ENCODE measurements around the gene DLK2. TPM values are rescaled to one million over a fixed set of nuclear protein-coding genes. Genes with fewer than 3 reads are reported as not detected.

DLK2 gene
- total RNA-seq: not detected

GRCh38 chr6:43455531-43456428 lies at the start of gene DLK2:
TSS of gene DLK2 (minus strand) at chr6:43455548. CDS start at chr6:43454825, 723 bp downstream.
- Histone ChIP-seq H3K27me3 (peaks cover 0 to 5% of the 10 kb centered on the region in 2 donors), H3K27ac (no peak within 1 kb of the TSS), H3K36me3 (replicated peaks in 1 of 2; ENCODE audit: insufficient read depth in 1 of 2, low read depth in 2 of 2) (no peaks in the 10 kb centered on the region), H3K9me3 (no peaks in the 10 kb centered on the region), H3K4me1 (peaks cover 18% of the 10 kb centered on the region), H3K4me3 (peak within 1 kb of the TSS; percentile 38 to 39)
- TF ChIP-seq, protein P1, sequence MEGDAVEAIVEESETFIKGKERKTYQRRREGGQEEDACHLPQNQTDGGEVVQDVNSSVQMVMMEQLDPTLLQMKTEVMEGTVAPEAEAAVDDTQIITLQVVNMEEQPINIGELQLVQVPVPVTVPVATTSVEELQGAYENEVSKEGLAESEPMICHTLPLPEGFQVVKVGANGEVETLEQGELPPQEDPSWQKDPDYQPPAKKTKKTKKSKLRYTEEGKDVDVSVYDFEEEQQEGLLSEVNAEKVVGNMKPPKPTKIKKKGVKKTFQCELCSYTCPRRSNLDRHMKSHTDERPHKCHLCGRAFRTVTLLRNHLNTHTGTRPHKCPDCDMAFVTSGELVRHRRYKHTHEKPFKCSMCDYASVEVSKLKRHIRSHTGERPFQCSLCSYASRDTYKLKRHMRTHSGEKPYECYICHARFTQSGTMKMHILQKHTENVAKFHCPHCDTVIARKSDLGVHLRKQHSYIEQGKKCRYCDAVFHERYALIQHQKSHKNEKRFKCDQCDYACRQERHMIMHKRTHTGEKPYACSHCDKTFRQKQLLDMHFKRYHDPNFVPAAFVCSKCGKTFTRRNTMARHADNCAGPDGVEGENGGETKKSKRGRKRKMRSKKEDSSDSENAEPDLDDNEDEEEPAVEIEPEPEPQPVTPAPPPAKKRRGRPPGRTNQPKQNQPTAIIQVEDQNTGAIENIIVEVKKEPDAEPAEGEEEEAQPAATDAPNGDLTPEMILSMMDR (IDR thresholded peaks at IDR 0.05): no peak
- no peak for TF ChIP-seq POLR2A (IDR thresholded peaks at IDR 0.05)
- ATAC-seq (peak; percentile 1), DNase-seq (peak in 2 of 4 donors; percentile 19 to 21)
- 4 to 7% methylated on average over 26 to 33 of the region's 55 CpGs for whole genome bisulfite sequencing, 2 donors
- intact Hi-C loops (cut with DNase I): no loop called here

DNA sequence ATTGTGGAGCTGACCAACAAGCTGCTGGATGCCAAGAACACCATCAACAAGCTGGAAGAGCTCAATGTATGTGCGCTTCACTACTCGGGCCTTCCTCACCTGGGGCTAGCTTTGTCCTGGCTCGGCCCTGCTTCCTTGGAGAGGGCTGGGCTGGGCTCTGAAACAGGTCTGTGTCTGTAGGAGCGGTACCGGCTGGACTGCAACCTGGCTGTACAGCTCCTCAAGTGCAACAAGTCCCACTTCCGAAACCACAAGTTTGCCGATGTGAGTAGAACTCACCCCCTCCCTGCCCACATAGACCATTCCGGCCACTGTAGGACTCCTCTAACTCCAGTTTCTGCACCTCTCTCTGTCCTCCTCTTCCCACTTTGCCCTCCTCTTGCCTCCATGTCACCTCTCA lies 48.1 kb upstream of the DLK2 start:
- H3K36me3 ChIP-seq (replicated peaks in 1 of 2; ENCODE audit: insufficient read depth in 1 of 2, low read depth in 2 of 2): peaks cover 9 to 34% of the 10 kb centered on the region in 2 donors
- no peak overlapping the region for H3K27ac ChIP-seq
- ATAC-seq (no peak), DNase-seq (no peak)
- no peaks in the 10 kb centered on the region for H3K9me3 ChIP-seq
- TF ChIP-seq, protein P1 (IDR thresholded peaks at IDR 0.05): no peak
- TF ChIP-seq POLR2A (IDR thresholded peaks at IDR 0.05): no peak
- H3K4me3 ChIP-seq: no peak overlapping the region
- 85 to 88% methylated on average over 7 to 8 of the region's 8 CpGs for WGBS, 2 donors
- peaks cover 5% of the 10 kb centered on the region for H3K4me1 ChIP-seq
- intact Hi-C loops (cut with DNase I): loop anchor here (10.0 kb wide), 1 partner anchor 249 kb away; no protein-coding TSS in a partner anchor
- H3K27me3 ChIP-seq: no peaks in the 10 kb centered on the region

DNA sequence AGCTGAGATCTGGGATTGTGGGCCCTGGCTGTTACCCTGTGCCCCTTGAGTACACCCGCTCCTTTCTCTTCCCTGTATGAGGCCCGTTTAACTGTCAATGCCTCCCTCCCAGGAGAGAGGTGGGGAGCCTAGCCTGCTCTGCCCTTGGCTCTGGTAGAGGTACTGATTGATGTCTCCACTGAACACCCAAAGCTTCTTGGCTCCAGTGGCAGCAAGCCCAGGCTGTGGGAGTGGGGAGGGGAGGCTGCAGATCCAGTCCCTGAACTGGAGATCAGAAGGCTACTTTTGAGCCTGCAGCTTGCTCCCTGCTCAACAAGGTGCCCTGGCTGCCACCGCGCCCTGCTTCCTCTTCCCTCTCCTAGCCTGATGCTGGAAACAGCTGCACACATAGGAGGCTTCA lies 47.3 kb upstream of the DLK2 start:
- Histone ChIP-seq H3K9me3 (no peaks in the 10 kb centered on the region), H3K4me3 (no peak overlapping the region), H3K36me3 (replicated peaks in 1 of 2; ENCODE audit: insufficient read depth in 1 of 2, low read depth in 2 of 2) (peaks cover 9 to 35% of the 10 kb centered on the region in 2 donors), H3K27ac (no peak overlapping the region), H3K27me3 (no peaks in the 10 kb centered on the region), H3K4me1 (peaks cover 5% of the 10 kb centered on the region)
- WGBS, 2 donors: 79 to 83% methylated on average over 2 to 4 of the region's 4 CpGs
- ATAC-seq (no peak), DNase-seq (no peak)
- intact Hi-C loops (cut with DNase I): loop anchor here (10.0 kb wide), 1 partner anchor 248 kb away; no protein-coding TSS in a partner anchor
- TF ChIP-seq POLR2A (IDR thresholded peaks at IDR 0.05): no peak
- TF ChIP-seq, protein P1 (IDR thresholded peaks at IDR 0.05): no peak

DNA sequence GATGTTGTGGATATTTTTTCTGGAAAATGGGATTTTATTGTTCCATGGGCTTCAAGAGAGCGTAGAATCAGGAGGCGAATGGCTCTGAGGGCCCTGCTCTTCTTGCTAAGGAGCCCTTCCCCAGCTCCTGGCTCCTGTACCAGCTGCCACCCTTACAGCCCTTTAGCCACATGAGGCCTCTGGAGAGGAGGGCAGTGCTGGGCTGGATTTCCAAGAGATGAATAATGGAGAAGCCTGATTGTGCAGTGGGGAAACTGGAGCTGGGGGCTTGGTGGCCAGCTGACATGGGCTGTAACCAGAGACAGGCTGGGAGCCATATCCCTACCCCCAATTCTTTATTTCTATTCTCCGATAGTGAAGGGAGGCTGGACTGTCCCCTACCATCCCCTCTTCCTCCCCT lies 45.6 kb upstream of the DLK2 start:
- Histone ChIP-seq H3K27me3 (no peaks in the 10 kb centered on the region), H3K4me3 (no peak overlapping the region), H3K4me1 (no peaks in the 10 kb centered on the region), H3K36me3 (replicated peaks in 1 of 2; ENCODE audit: insufficient read depth in 1 of 2, low read depth in 2 of 2) (peaks cover 9 to 37% of the 10 kb centered on the region in 2 donors), H3K9me3 (no peaks in the 10 kb centered on the region), H3K27ac (no peak overlapping the region)
- no peak for TF ChIP-seq POLR2A (IDR thresholded peaks at IDR 0.05)
- TF ChIP-seq, protein P1 (IDR thresholded peaks at IDR 0.05): no peak
- no peak for ATAC-seq
- intact Hi-C loops (cut with DNase I): loop anchor here (10.0 kb wide), 1 partner anchor 246 kb away; no protein-coding TSS in a partner anchor
- WGBS, 2 donors: 94 to 100% methylated on average over 3 of the region's 3 CpGs
- DNase-seq: no peak

All from body of pancreas (tissue), 4 donors.